SW480 (cell line): ENCODE data around the gene ACOT2.

Experiments
- DNase-seq: peaks from one replicate; pipeline ENCODE4 v3.0.0-alpha.2; 2016; ENCODE audit warnings: low spot score

ACOT2 gene

DNA sequence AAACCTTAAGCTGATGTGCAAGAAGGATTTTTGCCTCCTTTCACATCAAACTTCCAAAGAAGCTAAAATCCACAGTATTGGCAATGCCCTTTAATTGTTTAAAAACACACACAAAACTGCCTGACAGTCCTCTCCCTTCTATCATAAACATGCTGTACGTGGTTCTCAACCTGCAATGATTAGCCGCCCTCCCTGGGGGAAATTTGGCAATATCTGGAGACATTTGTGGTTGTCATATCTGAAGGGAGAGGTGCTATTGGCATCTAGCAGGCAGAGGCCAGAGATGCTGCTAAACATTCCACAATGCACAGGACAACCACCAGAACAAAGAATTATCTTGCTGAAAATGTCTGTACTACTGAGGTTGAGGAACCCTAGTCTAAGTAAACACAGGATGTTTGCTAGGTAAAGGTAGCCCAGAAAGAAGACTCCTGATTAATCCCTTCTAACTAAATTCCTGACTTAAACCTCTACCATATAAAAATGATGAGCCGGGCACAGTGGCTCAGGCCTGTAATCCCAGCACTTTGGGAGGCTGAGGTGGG, 44.5 kb downstream of the ACOT2 start:
- DNase-seq, result no peak

- DNase-seq, result no peak
These were observed 47.8 kb downstream of the ACOT2 start for GRCh38 chr14:73616831-73617230.

GRCh38 chr14:73619524-73619923, 50.5 kb downstream of the ACOT2 start:
- no peak for DNase-seq

DNA sequence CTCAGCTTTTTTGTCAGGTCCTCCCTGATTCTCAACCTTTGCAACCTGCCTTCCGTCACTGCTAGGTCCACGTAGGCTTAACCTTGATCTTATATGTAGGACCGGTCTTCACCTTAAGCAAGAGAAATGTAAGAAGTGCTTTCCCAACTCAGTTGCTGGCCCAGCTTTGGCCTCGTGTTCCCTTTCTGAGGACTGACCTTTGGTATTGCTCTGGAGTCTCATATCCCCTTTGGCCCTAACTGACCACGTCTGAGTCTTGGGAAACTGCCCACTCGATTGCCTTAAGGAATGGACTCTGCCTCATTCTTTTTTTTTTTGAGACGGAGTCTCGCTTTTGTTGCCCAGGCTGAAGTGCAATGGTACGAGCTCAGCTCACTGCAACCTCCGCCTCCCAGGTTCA, 51.3 kb downstream of the ACOT2 start:
- DNase-seq, result no peak

- DNase-seq, result no peak
These were observed 54.6 kb downstream of the ACOT2 start for GRCh38 chr14:73623504-73624054.
